ENCODE results near the gene DCANP1. TPM values are rescaled to one million over a fixed set of nuclear protein-coding genes. Genes with fewer than 3 reads are reported as not detected.

The DCANP1 gene
- total RNA-seq, 1 experiment from 2014 or later = not detected

DNA sequence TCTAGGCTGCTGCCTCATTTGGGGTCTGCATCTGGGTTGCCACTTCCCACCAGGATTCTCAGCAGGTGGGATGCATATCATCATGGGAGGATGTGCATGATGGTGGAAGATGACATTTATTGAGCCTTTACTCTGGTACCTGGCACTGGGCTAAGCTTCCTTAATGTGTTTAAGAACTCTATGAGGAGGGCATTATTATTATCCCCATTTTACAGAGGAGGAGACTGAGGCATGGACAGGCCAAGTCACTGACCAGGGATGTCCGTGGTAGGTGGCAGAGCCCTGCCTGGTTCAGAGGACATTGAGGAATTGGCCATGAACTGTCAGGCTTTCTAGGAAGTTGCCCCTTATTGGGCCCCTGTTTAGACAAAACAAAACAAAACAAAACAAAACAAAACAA lies 36.1 kb upstream of the DCANP1 start:
- no TSS peak for BruUV-seq (replicated peaks)
- no peak overlapping the region for H3K27ac Mint-ChIP-seq (ENCODE audit: low read depth, unreplicated experiment)

DNA sequence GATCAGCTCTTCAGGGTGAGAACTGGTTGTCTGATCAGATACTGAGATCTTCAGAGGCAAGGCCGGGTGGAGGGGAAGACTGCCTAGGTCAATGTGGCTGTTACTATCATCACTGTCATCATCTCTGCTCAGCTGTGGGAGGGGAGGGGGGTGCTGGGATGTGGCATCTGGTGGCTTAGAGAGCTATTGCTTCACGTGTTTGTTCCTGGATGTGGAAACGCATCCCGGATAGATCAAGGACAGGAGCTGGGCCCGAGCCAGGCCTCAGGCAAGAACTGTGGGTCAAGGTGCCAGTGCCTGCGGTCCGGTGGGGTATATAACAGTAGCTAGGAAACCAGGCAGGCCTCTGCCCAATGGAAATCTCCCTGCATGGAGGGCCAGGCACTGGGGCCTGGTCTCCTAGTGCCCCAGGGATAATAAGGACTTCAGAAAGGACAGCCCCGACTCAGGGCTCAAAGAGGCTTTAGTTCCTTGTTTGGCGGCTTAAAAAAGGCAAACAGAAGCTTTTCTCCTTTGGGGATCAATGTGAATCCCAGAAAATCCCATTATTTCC lies 35.3 kb upstream of the DCANP1 start:
- ChIA-PET CTCF (interaction anchor here (0.9 to 3.6 kb wide), 5 partner anchors 17 to 69 kb away, joined by 3 to 25 read pairs (median 4); no protein-coding TSS in a partner anchor), POLR2A (interaction anchor here (0.7 kb wide), 1 partner anchor 9 kb away, joined by 3 read pairs; no protein-coding TSS in a partner anchor)
- TF ChIP-seq, protein P1, sequence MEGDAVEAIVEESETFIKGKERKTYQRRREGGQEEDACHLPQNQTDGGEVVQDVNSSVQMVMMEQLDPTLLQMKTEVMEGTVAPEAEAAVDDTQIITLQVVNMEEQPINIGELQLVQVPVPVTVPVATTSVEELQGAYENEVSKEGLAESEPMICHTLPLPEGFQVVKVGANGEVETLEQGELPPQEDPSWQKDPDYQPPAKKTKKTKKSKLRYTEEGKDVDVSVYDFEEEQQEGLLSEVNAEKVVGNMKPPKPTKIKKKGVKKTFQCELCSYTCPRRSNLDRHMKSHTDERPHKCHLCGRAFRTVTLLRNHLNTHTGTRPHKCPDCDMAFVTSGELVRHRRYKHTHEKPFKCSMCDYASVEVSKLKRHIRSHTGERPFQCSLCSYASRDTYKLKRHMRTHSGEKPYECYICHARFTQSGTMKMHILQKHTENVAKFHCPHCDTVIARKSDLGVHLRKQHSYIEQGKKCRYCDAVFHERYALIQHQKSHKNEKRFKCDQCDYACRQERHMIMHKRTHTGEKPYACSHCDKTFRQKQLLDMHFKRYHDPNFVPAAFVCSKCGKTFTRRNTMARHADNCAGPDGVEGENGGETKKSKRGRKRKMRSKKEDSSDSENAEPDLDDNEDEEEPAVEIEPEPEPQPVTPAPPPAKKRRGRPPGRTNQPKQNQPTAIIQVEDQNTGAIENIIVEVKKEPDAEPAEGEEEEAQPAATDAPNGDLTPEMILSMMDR (IDR thresholded peaks at IDR 0.05; ENCODE audit: unreplicated experiment) = no peak
- H3K4me3 Mint-ChIP-seq (ENCODE audit: unreplicated experiment) = no peak overlapping the region
- peaks cover 4% of the 10 kb centered on the region for H3K36me3 Mint-ChIP-seq (ENCODE audit: insufficient read depth, unreplicated experiment)
- no peak for DNase-seq (ENCODE audit: unreplicated experiment)
- no TSS peak for BruUV-seq (replicated peaks)
- H3K9me3 Mint-ChIP-seq (ENCODE audit: unreplicated experiment) = no peaks in the 10 kb centered on the region
- no peaks in the 10 kb centered on the region for H3K27me3 Mint-ChIP-seq (ENCODE audit: insufficient read depth, unreplicated experiment)
- no peak overlapping the region for H3K27ac Mint-ChIP-seq (ENCODE audit: low read depth, unreplicated experiment)
- intact Hi-C loops (cut with micrococcal nuclease) = no loop called here
- peaks cover 3% of the 10 kb centered on the region for H3K4me1 Mint-ChIP-seq (ENCODE audit: insufficient read depth, unreplicated experiment)

More for the DNA sequence above, 36.1 kb upstream of the DCANP1 start:
- peaks cover 4% of the 10 kb centered on the region for H3K36me3 Mint-ChIP-seq (ENCODE audit: insufficient read depth, unreplicated experiment)
- TF ChIP-seq, protein P1 (IDR thresholded peaks at IDR 0.05; ENCODE audit: unreplicated experiment) = no peak
- no peaks in the 10 kb centered on the region for H3K9me3 Mint-ChIP-seq (ENCODE audit: unreplicated experiment)
- peaks cover 3% of the 10 kb centered on the region for H3K4me1 Mint-ChIP-seq (ENCODE audit: insufficient read depth, unreplicated experiment)
- no peak overlapping the region for H3K4me3 Mint-ChIP-seq (ENCODE audit: unreplicated experiment)
- intact Hi-C loops (cut with micrococcal nuclease) = no loop called here
- no peak for DNase-seq (ENCODE audit: unreplicated experiment)
- no peaks in the 10 kb centered on the region for H3K27me3 Mint-ChIP-seq (ENCODE audit: insufficient read depth, unreplicated experiment)
- CTCF ChIA-PET = interaction anchor here (0.7 to 3.6 kb wide), 5 partner anchors 15 to 70 kb away, joined by 3 to 25 read pairs (median 4); no protein-coding TSS in a partner anchor
- POLR2A ChIA-PET = interaction anchor here (0.7 kb wide), 1 partner anchor 9 kb away, joined by 4 read pairs; no protein-coding TSS in a partner anchor

DNA sequence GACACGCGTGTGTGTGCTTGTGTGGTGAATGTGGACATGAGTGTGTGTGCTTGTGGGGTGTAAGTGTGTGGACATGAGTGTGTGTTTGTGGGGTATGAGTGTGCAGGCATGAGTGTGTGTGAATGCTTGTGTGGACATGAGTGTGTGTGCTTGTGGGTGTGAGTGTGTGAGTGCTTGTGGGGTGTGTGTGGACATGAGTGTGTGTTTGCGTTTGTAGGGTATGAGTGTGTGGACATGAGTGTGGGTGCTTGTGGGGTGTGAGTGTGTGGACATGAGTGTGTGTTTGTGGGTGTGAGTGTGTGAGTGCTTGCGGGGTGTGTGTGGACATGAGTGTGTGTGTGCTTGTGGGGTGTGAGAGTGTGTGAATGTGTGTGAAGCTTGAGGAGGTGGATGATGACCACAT lies 34.8 kb upstream of the DCANP1 start:
- Mint-ChIP-seq H3K4me3 (ENCODE audit: unreplicated experiment) (no peak overlapping the region), H3K9me3 (ENCODE audit: unreplicated experiment) (no peaks in the 10 kb centered on the region), H3K27ac (ENCODE audit: low read depth, unreplicated experiment) (no peak overlapping the region), H3K27me3 (ENCODE audit: insufficient read depth, unreplicated experiment) (no peaks in the 10 kb centered on the region), H3K4me1 (ENCODE audit: insufficient read depth, unreplicated experiment) (peaks cover 2% of the 10 kb centered on the region), H3K36me3 (ENCODE audit: insufficient read depth, unreplicated experiment) (peaks cover 4% of the 10 kb centered on the region)
- CTCF ChIA-PET = interaction anchor here (0.9 to 3.6 kb wide), 4 partner anchors 16 to 69 kb away, joined by 3 to 25 read pairs (median 8); no protein-coding TSS in a partner anchor
- POLR2A ChIA-PET = interaction anchor here (0.7 kb wide), 1 partner anchor 10 kb away, joined by 3 read pairs; no protein-coding TSS in a partner anchor
- BruUV-seq (replicated peaks) = no TSS peak
- DNase-seq (ENCODE audit: unreplicated experiment) = no peak
- TF ChIP-seq, protein P1 (IDR thresholded peaks at IDR 0.05; ENCODE audit: unreplicated experiment) = no peak
- intact Hi-C loops (cut with micrococcal nuclease) = no loop called here

DNA sequence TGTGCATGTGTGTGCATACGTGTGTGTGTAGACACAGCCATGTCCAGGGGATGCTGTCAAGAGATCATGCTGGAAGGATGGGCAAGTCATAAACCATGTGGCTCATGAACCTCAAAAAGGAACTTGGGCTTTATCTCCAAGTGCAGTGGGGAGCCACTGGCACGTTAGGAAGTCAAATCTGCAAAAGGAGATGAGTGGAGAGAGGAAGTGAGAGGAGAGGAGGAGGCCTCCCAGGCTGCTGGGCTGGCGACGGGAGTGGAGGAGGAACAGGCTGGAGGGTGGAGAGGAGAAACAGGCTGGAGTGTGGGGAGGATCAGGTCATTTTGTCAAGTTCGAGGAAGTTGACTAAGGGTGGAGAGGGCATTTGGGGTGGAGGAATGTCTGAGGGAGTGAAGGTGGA lies 34.2 kb upstream of the DCANP1 start:
- intact Hi-C loops (cut with micrococcal nuclease) = no loop called here
- POLR2A ChIA-PET = no interaction called here
- Mint-ChIP-seq H3K36me3 (ENCODE audit: insufficient read depth, unreplicated experiment) (peaks cover 4% of the 10 kb centered on the region), H3K27me3 (ENCODE audit: insufficient read depth, unreplicated experiment) (no peaks in the 10 kb centered on the region), H3K4me3 (ENCODE audit: unreplicated experiment) (no peak overlapping the region), H3K9me3 (ENCODE audit: unreplicated experiment) (no peaks in the 10 kb centered on the region), H3K4me1 (ENCODE audit: insufficient read depth, unreplicated experiment) (no peaks in the 10 kb centered on the region), H3K27ac (ENCODE audit: low read depth, unreplicated experiment) (no peak overlapping the region)
- CTCF ChIA-PET = interaction anchor here (0.9 to 29.6 kb wide), 3 partner anchors 19 to 78 kb away, joined by 3 to 2166 read pairs (median 25); no protein-coding TSS in a partner anchor
- TF ChIP-seq, protein P1 (IDR thresholded peaks at IDR 0.05; ENCODE audit: unreplicated experiment) = no peak
- BruUV-seq (replicated peaks) = no TSS peak
- no peak for DNase-seq (ENCODE audit: unreplicated experiment)
